Activated naive CD4-positive, alpha-beta T cell treated with anti-CD3 and anti-CD28 coated beads, Interleukin-2, amount 10 ng/mL, durations not matched to agents 7 days and 5 days (primary cell): ENCODE measurements around the gene CHD6.

Source experiments
- CTCF ChIA-PET: fragments of 350-600 bp; sonication (Branson Sonifier 250); formaldehyde crosslinking; loops from one replicate; lab custom pipeline; 2021; ENCODE audit warnings: antibody characterized with exemption; lab: Charles Lee
- DNase-seq: peaks from one replicate; pipeline ENCODE4 v3.0.0-alpha.2; 2020
- H3K27ac Mint-ChIP-seq: one replicate; pipeline ENCODE4 v1.8.0; 2021; ENCODE audit warnings: mild to moderate bottlenecking, moderate library complexity, mixed read lengths
- H3K27me3 Mint-ChIP-seq: one replicate; pipeline ENCODE4 v1.8.0; 2021; ENCODE audit warnings: mild to moderate bottlenecking, mixed read lengths
- H3K36me3 Mint-ChIP-seq: one replicate; pipeline ENCODE4 v1.8.0; 2021; ENCODE audit warnings: mixed read lengths
- H3K4me1 Mint-ChIP-seq: one replicate; pipeline ENCODE4 v1.8.0; 2021; ENCODE audit warnings: mixed read lengths
- H3K4me3 Mint-ChIP-seq: one replicate; pipeline ENCODE4 v1.8.0; 2021; ENCODE audit warnings: mild to moderate bottlenecking, moderate library complexity, mixed read lengths
- H3K9me3 Mint-ChIP-seq: one replicate; pipeline ENCODE4 v1.8.0; 2021; ENCODE audit warnings: mixed read lengths

The CHD6 gene

DNA sequence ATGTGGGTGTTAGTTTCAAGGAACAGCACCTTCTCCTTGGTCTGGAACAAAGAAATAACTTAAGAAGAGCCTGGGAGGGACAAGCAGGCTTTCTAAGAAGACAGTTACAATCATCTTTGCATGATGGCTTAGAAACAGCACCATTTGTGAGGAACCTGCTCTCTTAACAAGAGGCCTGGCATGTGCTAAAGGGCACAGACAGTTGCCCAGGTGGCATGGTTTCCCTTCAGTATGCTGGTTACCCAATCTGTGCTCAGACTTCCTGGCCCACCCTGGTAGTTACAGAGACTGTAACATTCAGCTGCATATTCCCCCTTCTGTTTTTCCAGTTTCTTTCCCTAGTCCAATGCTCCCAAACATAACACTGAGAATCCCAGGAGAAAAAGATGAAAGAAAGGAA, 84.0 kb downstream of the CHD6 start:
- Mint-ChIP-seq H3K4me1 (no peaks in the 10 kb centered on the region), H3K27ac (no peak overlapping the region), H3K27me3 (no peaks in the 10 kb centered on the region), H3K9me3 (peaks cover 4% of the 10 kb centered on the region), H3K36me3 (peaks cover 26% of the 10 kb centered on the region), H3K4me3 (no peak overlapping the region)
- CTCF ChIA-PET: no interaction called here
- no peak for DNase-seq

DNA sequence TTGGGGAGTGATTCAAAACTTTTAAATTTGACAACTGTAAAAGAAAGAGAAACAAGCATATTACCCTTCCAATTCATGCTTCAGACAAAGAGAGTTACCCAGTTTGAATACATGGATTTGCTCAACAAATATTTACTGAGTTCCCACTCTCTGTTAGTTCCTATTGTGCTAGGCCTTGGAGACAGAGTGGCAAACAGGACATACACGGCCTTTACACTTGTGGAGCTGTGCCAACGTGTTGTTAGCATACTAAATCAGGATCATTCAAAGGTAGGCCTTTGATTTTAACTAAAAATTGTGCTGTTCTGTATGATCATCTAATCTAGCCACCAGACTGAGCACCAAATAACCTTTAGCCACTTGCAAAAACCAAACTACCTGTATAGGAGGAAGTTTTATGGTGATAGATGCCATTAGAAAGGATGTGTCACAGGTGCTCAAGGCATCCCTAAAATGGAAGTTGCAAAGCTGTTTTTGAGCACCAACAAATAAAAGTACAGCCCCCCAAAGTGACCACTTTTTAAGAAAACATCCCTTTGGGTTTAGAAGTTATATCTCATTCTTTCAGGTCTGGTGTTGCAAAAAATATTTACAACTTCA, 84.5 kb downstream of the CHD6 start:
- peaks cover 4% of the 10 kb centered on the region for H3K9me3 Mint-ChIP-seq
- H3K4me3 Mint-ChIP-seq: no peak overlapping the region
- H3K27ac Mint-ChIP-seq: no peak overlapping the region
- DNase-seq: no peak
- no peaks in the 10 kb centered on the region for H3K27me3 Mint-ChIP-seq
- CTCF ChIA-PET: no interaction called here
- peaks cover 27% of the 10 kb centered on the region for H3K36me3 Mint-ChIP-seq
- no peaks in the 10 kb centered on the region for H3K4me1 Mint-ChIP-seq

DNA sequence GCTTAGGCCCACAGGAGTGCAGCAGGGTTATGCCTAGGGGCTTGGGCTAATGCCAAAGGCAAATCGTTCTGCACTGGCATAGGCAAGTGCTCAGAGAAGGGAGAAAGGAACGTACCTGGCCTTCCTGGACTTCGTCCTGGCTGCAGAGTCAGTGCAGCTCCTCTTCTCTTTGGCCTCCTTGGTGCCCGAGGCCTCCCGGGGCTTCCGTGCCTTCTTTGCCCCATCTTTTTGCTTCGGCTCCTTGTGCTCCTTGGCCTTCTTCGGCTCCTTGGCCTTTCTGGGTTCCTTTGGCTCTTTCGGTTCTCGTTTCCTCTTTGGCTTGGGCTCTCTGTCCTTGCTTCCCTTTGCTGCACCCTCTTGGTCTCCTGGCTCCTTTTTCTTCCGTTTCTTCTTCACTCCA, 85.2 kb downstream of the CHD6 start:
- Mint-ChIP-seq H3K36me3 (peaks cover 24% of the 10 kb centered on the region), H3K27ac (no peak overlapping the region), H3K4me1 (no peaks in the 10 kb centered on the region), H3K4me3 (no peak overlapping the region), H3K27me3 (no peaks in the 10 kb centered on the region), H3K9me3 (peaks cover 4% of the 10 kb centered on the region)
- CTCF ChIA-PET: interaction anchor here (0.5 kb wide), 1 partner anchor 195 kb away, joined by 4 read pairs; no protein-coding TSS in a partner anchor
- DNase-seq: no peak

DNA sequence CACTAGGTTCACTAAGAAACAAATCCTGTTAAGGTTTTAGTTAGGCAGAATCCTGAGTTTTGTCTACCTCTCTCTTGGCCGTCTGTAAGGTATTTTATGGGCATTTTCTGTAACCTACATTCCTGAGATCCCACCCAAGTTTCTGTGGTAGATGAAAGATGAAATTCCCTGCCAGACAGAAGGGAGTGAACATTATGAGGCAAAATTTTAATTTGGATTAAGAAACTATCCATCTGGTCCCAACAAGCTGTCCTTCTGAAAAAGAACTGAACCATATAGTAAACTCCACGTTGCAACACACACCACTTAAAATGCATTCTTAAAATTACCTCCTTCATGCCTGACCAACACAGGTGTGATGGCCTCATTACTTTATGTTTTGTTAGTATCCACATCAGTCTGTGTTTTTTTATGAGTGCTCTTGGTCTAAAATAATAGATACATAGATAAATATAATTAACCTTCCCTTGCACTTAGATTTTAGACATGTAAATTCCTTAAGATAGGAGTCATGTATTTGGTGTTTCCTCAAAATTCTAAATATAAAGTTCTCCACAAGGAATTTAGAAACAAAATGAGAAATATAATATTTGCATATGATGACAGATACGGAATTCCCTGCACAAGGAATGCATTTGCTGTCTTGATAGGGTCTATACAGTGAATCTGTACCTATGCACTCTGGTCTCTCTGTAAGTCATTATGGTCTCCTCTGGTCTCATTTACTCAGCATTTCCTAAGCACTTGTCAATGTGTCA, 86.5 kb downstream of the CHD6 start:
- no peaks in the 10 kb centered on the region for H3K4me1 Mint-ChIP-seq
- H3K4me3 Mint-ChIP-seq: no peak overlapping the region
- no peaks in the 10 kb centered on the region for H3K27me3 Mint-ChIP-seq
- no peaks in the 10 kb centered on the region for H3K9me3 Mint-ChIP-seq
- no peak overlapping the region for H3K27ac Mint-ChIP-seq
- no peak for DNase-seq
- CTCF ChIA-PET: no interaction called here
- H3K36me3 Mint-ChIP-seq: peaks cover 19% of the 10 kb centered on the region

DNA sequence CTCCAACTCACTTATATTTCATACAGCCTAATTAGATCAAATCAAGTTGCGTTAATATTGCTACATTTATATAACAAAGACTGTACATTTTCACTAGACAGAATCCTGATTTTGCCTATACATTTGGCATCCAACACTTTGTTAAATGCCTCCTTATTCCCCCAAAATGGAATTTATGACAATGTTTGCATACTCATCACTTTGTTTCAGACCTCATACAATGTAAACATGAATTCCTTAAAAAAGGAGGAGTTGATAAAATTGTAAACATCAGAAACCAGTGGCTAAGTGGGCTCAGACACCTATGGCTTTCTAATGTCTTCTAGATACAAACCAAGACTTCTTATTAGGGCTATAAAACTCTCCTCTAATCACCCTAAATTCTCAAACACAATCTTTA, 87.3 kb downstream of the CHD6 start:
- H3K36me3 Mint-ChIP-seq: peaks cover 21% of the 10 kb centered on the region
- H3K4me1 Mint-ChIP-seq: no peaks in the 10 kb centered on the region

DNA sequence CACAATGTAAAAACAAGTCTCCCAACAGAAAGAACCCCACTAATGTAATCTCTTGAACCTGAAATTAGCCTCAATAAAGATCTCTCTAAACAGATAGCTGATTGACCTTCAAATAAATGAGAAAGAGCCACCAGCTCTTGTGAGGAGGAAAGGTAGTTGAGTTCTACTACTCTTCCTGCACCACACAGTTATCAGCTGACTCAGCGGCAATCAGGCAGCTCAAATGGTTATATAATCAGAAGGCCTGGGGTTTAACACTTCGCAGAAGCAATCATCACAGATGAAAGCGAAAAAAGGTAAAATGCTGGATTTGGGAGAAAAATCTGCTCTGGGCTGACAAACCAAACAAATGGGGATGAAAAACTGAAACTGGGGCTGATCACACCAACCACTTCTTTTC, 91.8 kb downstream of the CHD6 start:
- DNase-seq: no peak
- Mint-ChIP-seq H3K27ac (no peak overlapping the region), H3K36me3 (peaks cover 24% of the 10 kb centered on the region), H3K4me3 (no peak overlapping the region), H3K9me3 (no peaks in the 10 kb centered on the region), H3K27me3 (no peaks in the 10 kb centered on the region), H3K4me1 (peaks cover 9% of the 10 kb centered on the region)
- CTCF ChIA-PET: no interaction called here

More for the DNA sequence above, 87.3 kb downstream of the CHD6 start:
- H3K9me3 Mint-ChIP-seq: no peaks in the 10 kb centered on the region
- no peak overlapping the region for H3K27ac Mint-ChIP-seq
- no peak for DNase-seq
- H3K27me3 Mint-ChIP-seq: no peaks in the 10 kb centered on the region
- CTCF ChIA-PET: no interaction called here
- no peak overlapping the region for H3K4me3 Mint-ChIP-seq

DNA sequence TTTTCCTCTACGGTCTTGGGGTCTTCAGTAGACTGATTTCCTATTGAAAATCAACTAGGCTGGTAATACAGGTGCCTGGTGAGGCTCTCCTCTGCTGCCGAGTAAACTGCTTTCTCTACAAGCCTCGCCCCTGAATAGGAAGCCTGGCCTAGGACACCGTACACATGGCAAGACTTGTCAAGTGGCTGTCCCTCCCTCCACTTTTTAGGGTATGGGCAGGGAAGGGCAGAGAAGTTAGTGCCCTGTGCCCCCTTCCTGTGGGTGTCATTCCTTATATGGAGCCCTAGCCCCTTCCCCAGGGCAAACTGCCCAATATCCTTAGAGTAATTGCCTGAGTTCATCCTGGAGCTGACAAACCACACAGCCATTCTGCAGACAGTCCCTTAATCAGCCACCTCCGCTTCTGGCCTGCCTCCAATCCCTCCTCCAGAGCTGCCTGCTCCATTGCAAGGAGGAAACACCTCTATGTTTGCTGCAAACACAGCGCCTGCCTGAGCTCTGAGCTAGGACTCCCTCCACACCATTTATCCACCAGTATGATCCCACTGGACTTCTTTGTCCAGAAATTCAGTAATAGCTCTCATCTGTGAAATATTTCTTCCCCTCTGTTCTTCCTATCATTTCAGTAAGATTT, 93.1 kb downstream of the CHD6 start:
- CTCF ChIA-PET: no interaction called here
- H3K27me3 Mint-ChIP-seq: no peaks in the 10 kb centered on the region
- no peak overlapping the region for H3K4me3 Mint-ChIP-seq
- H3K27ac Mint-ChIP-seq: no peak overlapping the region
- DNase-seq: no peak
- H3K36me3 Mint-ChIP-seq: peaks cover 26% of the 10 kb centered on the region
- peaks cover 9% of the 10 kb centered on the region for H3K4me1 Mint-ChIP-seq
- H3K9me3 Mint-ChIP-seq: no peaks in the 10 kb centered on the region

DNA sequence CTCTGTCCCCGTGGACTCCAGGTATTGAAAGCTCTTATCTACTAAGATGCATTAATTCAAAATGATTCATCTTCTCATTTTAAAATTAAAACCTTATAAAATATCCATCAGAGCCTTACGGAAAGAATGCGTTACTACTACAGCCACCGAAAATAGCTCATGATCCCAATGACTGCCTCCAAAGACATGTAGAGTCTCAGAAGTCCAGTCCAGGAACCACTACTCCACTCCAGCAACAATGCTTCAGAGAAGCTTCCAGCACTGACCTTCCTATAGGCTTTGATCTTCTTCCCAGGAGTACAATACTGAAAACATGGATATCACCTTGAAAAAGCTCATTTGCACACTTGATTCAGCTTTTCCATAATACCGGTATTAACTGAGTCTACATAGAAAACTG, 94.3 kb downstream of the CHD6 start:
- H3K9me3 Mint-ChIP-seq: no peaks in the 10 kb centered on the region
- H3K4me3 Mint-ChIP-seq: no peak overlapping the region
- no peak overlapping the region for H3K27ac Mint-ChIP-seq
- H3K36me3 Mint-ChIP-seq: peaks cover 26% of the 10 kb centered on the region
- no peaks in the 10 kb centered on the region for H3K27me3 Mint-ChIP-seq
- peaks cover 9% of the 10 kb centered on the region for H3K4me1 Mint-ChIP-seq
- no peak for DNase-seq
- CTCF ChIA-PET: no interaction called here

DNA sequence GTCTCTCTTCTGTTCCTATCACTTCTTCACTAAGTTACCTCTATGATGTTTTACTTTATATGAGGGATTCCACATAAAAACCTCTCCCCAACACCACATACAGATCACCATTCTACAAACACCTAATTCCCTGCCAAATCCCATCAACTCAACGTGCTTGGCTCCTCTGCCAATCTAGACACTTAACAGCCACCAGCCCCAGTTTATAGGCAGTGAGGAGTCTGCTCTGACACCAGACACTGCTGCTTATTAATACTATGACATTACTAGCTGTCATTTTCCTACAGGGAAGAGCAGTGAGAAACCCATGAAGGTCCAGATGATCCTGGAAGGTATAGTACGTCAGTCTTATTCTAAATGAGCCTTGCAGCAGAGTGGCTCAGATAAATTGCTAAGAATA, 104.3 kb downstream of the CHD6 start:
- no peaks in the 10 kb centered on the region for H3K27me3 Mint-ChIP-seq

DNA sequence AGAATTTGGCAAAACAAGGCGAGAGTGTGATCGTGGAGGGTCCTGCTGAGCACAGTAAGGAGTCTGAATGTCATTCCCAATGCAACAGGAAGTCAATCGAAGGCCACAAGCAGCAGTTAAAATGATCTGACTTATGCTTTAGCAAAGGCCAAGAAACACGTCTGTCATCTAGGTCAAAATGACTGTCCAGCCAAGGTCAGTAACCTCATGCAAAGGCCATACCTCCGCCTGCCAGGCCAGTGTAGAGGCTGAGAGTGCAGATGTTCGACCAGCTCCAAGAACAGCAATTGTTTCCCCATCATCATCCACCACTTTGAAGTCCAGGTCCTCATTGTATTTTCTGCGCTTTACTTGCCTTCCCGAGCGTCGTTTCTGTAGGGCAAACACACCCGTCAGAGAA, 105.6 kb downstream of the CHD6 start:
- CTCF ChIA-PET: no interaction called here
- no peaks in the 10 kb centered on the region for H3K9me3 Mint-ChIP-seq
- H3K4me1 Mint-ChIP-seq: peaks cover 5% of the 10 kb centered on the region
- H3K27me3 Mint-ChIP-seq: no peaks in the 10 kb centered on the region
- no peak overlapping the region for H3K4me3 Mint-ChIP-seq
- H3K36me3 Mint-ChIP-seq: peaks cover 34% of the 10 kb centered on the region
- no peak overlapping the region for H3K27ac Mint-ChIP-seq
- DNase-seq: no peak

More for the DNA sequence above, 104.3 kb downstream of the CHD6 start:
- Mint-ChIP-seq H3K27ac (no peak overlapping the region), H3K36me3 (peaks cover 33% of the 10 kb centered on the region), H3K4me1 (no peaks in the 10 kb centered on the region), H3K4me3 (no peak overlapping the region), H3K9me3 (no peaks in the 10 kb centered on the region)
- CTCF ChIA-PET: no interaction called here
- DNase-seq: no peak

DNA sequence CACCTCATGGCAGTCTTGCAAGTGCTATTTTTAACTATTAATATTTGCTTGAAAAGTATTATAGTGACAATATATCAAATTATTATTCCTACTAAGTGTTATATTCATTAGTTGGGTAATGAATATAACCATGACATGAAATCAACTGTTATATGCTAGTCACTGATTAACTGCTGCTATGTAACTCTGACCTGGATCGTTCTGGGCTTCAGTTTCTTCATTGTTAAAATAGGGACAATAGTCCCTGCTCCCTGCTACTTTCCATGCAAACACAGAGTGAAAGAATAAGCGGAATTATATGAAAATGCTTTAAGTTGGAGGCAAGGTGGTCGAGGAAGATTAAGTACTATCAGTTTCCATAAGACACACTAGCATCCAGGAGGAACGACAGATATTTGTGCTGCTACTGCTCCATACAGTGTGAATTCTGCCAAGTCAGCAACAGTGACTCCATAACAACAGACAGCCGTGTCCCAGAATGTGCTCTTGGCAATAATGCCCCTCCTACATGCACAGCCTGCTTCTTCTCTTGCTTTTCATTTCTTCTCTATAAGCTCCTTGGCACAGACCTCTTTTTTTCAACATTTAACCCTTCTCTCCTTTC, 107.2 kb downstream of the CHD6 start:
- H3K27ac Mint-ChIP-seq: no peak overlapping the region
- no peaks in the 10 kb centered on the region for H3K9me3 Mint-ChIP-seq
- no peaks in the 10 kb centered on the region for H3K27me3 Mint-ChIP-seq
- CTCF ChIA-PET: no interaction called here
- no peak overlapping the region for H3K4me3 Mint-ChIP-seq
- no peak for DNase-seq
- peaks cover 37% of the 10 kb centered on the region for H3K36me3 Mint-ChIP-seq
- H3K4me1 Mint-ChIP-seq: peaks cover 5% of the 10 kb centered on the region

DNA sequence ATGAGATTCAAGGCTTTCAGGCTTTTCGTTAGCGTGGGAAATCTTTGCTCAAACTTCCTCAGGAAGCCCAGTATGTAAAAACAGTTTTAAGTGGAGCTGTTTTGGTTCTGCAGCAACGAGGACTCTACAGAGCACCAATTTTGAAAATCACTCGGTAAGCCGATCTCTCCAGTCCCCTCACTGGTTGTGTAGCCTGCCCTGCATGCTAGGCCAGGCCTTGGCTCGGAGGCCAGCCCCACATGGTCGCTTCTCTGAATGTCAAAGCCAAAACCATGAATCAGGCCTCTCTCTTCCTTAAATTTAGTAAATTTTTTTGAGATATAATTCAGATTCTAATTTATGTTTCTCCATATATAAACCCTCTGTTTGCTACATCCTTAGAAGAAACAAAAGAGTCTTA, 108.0 kb downstream of the CHD6 start:
- Mint-ChIP-seq H3K27me3 (no peaks in the 10 kb centered on the region), H3K9me3 (no peaks in the 10 kb centered on the region), H3K27ac (no peak overlapping the region), H3K36me3 (peaks cover 41% of the 10 kb centered on the region), H3K4me1 (peaks cover 5% of the 10 kb centered on the region), H3K4me3 (no peak overlapping the region)
- no peak for DNase-seq
- CTCF ChIA-PET: no interaction called here

DNA sequence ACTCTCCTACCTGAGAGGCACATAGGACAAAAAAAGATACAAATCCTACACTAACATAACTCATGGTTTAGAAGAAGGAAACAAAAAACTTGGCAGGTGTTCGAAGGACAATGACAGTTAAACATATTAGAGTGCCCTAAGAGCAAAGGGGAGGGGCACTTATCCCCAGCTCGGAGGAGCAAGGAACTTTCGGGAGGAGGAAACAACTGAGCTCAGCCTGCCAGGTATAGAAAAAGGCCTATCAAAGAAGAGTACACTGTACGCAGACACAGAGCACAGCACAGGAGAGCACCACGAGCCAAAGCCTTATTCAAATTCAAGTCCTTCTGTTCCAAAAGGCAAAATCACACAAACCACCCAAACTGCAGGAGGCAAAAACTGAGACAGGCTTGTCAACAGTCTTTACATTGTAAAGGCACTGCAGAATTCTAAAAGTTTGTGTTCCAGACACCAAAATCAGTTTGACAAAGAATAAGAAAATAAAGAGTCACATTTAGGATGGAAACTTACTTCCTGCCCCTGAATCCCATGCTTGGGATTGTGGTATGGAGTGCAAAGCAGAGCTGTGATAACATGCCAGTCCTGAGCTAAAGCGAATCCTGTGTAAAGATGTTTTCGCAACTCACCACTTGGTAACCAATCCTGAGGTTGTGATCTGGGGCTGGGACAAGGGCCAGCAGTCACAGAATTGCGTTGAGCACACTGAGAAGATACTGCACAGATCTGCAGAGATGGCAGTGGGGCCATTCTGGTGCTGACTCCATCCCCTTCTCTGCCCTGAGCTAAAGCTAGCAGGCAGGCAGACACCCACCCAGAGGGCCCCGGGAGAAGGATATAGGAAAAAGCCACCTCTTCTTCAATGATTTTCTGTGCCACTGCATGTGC, 108.6 kb downstream of the CHD6 start:
- Mint-ChIP-seq H3K4me1 (peaks cover 5% of the 10 kb centered on the region), H3K27me3 (no peaks in the 10 kb centered on the region), H3K9me3 (no peaks in the 10 kb centered on the region), H3K27ac (no peak overlapping the region), H3K36me3 (peaks cover 38% of the 10 kb centered on the region), H3K4me3 (no peak overlapping the region)
- CTCF ChIA-PET: no interaction called here
- DNase-seq: no peak

DNA sequence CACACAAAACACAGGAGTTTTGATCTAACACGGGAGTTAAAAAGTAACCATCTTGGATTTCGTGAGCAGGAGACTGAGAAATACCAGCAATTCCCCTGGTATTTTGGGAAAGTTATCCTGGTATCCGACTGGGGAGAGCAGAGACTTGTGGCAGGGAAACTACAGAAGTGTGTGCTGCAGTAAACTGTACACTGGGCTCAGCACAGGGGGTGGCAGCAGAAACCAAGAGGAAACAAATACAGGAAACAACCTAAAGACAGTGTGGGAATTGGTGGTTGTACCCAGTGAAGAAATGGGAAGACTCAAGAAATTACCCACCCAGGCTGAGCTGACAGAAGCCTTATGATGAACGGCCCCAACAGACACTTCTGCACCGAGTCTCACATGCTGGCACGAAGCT, 109.8 kb downstream of the CHD6 start:
- Mint-ChIP-seq H3K4me1 (peaks cover 5% of the 10 kb centered on the region), H3K36me3 (peaks cover 36% of the 10 kb centered on the region), H3K9me3 (no peaks in the 10 kb centered on the region), H3K4me3 (no peak overlapping the region), H3K27me3 (no peaks in the 10 kb centered on the region), H3K27ac (no peak overlapping the region)
- CTCF ChIA-PET: no interaction called here
- DNase-seq: no peak
